GM03348 (cell line): ENCODE data around the gene AP3B1.
A peak's percentile ranks its signal among the peaks of the same experiment; 100 is the strongest.

Experiments
- DNase-seq: peaks from one replicate; pipeline ENCODE4 v3.0.0; 2012; ENCODE audit warnings: low spot score

The AP3B1 gene, protein sequence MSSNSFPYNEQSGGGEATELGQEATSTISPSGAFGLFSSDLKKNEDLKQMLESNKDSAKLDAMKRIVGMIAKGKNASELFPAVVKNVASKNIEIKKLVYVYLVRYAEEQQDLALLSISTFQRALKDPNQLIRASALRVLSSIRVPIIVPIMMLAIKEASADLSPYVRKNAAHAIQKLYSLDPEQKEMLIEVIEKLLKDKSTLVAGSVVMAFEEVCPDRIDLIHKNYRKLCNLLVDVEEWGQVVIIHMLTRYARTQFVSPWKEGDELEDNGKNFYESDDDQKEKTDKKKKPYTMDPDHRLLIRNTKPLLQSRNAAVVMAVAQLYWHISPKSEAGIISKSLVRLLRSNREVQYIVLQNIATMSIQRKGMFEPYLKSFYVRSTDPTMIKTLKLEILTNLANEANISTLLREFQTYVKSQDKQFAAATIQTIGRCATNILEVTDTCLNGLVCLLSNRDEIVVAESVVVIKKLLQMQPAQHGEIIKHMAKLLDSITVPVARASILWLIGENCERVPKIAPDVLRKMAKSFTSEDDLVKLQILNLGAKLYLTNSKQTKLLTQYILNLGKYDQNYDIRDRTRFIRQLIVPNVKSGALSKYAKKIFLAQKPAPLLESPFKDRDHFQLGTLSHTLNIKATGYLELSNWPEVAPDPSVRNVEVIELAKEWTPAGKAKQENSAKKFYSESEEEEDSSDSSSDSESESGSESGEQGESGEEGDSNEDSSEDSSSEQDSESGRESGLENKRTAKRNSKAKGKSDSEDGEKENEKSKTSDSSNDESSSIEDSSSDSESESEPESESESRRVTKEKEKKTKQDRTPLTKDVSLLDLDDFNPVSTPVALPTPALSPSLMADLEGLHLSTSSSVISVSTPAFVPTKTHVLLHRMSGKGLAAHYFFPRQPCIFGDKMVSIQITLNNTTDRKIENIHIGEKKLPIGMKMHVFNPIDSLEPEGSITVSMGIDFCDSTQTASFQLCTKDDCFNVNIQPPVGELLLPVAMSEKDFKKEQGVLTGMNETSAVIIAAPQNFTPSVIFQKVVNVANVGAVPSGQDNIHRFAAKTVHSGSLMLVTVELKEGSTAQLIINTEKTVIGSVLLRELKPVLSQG

DNA sequence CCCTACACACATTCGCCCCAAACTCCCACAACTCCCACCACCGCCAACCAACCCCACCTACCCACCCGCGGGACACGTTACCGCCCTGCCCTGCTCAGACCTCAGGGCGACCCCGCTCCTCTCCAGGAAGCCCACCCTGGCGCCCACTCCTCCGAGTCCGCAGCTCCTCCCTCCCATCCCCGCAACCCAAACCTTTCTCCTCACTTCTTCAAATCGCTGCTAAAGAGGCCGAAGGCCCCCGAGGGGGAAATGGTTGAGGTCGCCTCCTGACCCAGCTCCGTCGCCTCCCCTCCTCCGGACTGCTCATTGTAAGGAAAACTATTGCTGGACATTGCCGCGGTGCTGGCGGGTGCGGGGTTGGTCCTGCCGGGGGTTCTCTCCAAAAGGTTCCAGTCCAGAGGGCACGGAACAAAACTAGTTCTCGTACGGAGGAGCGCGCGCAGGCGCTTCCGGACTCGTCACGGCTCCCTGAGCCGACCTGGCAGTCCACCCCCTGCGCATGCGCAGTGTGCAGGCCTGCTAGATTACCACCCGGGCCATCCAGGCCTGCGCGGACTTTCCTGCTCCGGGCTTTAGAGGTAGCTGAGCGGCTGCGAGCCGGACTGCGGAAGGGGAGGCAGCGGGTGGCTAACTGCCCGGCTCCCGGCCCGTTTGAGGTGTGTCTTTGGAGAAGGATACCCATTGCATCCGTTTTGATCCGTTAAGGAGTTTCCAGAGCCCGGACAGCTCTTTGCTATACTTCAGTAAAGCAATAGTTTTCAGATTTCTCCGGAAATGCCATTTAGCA is at the start of gene AP3B1:
Gene AP3B1 (minus strand): TSS at position 451 of the 787 bp plus-strand sequence. CDS start 119 bp downstream, at position 332.
- peak; percentile 99 for DNase-seq

DNA sequence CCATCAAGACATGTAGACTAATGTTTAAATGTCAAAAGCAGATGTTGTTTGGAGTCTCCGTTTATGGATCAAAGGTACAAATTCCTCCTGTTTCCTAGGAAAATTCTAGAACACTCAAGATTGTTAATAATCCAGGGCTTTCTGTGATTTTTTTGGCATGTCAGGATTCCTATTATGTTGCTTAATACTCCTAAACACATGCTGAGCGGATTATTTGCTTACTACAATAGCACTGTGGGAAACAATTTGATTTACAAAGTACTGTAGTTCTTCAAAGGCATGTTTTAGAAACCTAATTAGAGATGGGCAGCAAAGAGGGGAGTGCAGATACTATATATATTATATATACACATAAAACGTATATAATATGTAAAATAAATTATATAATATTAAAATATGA is 46.9 kb upstream of the AP3B1 start:
- DNase-seq = no peak

DNA sequence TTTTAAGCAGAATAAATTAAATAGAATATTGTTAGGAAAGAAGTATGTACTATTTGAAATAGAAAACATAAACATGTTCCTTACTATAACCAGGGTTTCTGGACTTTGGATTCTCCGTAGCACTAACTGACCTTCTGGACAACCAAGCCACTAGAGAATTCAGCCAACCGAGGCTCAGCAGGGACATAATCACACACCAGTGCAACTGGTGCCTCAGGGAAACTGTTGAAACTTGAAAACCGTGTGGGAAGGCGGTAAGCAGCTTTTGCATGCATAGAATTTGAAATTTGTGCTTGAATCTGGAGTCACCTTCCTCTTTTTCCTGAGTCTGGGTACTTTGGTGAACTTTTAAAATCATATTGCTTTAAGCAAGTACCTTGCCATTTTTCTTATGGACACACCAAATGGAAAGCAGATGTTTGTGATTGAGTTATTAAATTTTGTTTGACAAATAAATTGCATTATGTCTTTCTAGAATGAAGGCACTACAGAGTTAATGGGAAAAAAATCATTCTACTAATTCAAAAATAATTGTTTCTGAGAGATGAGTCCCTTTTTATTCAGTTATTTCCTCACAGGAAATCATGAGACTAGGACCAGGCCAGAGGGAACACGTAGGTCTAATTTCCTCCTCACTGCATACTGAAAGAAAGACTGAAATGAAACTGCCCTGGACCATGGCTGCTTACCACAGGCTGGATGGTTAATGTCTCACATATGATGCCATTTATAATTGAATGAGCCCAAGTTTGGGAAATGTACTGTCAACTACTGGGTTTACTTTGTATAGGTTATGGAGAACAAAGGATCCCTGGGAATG is 45.3 kb upstream of the AP3B1 start:
- DNase-seq = no peak

DNA sequence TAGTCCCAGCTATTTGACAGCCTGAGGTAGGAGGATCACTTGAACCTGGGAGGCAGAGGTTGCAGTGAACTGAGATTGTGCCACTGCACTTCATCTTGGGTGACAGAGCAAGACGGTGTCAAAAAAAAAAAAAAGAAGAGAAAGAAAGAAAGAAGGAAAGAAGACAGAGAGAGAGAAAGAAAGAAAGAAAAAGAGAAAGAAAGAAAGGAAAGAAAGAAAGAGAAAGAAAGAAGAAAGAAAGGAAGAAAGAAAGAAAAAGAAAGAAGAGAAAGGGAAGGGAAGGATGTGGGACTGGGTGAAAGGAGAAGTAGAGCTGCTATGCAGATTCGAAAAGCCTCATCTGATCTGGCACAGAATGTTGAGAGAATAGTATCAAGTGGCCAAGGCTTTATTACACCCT is 42.2 kb upstream of the AP3B1 start:
- DNase-seq = no peak

DNA sequence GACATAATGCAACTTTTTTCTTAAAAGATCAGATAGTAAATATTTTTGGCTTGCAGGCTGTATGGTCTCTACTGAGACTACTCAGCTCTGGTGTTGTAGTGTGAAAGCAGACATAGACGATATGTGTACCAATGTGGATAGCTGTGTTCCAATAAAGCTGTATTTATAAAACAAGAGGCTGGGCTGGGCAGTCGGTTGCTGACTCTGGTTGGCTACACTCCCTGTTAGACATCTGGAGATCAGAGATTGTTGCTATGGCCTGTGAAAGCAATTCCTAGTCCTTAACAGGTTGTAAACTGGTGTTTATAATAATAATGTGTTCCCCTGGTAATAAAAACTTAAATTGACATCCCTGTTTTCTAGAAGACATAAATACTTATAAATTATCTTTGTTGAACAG is 41.5 kb upstream of the AP3B1 start:
- DNase-seq = no peak

DNA sequence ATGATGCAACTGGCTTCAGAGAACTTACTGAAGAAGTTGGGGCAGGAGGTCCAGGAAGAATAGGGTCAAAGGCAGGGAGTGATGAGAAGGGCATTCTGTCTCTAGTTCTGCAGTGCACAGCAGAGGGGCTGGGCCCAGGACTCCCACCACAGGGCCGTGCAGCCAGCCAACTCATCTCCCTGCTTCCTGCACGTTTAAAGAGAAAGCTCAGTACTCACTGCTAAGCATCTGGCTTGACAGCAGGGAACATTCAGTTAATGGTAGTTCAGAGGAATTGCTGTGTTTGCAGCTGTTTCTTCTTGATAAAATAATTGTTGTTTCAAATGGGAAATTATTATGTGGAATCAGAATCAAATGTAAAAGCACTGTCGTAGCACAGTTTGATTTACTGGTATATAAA is 40.3 kb upstream of the AP3B1 start:
- no peak for DNase-seq

DNA sequence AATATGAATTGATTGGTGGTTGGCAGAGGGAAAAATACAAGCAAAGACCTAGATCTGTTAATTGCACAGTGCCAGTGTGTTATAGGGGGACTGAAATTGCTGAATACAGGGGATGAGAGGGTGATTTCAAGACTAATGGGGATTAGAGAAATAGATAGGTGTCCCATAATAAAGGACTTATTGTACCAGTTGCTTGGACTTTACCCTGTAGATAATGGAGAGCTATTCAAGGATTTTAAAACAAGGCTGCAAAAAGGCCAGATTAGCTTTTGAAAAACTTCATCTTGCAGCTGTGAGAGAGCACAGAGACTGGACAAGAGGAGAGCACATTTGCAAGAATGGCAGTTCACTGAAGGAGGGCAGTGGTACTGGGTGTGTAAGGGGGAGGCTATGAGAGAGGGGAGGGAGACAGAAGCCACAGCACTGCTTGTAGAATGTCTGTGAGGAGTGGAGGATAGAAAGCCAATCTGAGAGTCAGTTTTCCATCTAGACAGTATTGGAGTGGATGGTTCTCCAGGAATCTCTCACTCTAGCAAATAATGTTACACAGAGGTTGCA is 37.1 kb upstream of the AP3B1 start:
- no peak for DNase-seq

DNA sequence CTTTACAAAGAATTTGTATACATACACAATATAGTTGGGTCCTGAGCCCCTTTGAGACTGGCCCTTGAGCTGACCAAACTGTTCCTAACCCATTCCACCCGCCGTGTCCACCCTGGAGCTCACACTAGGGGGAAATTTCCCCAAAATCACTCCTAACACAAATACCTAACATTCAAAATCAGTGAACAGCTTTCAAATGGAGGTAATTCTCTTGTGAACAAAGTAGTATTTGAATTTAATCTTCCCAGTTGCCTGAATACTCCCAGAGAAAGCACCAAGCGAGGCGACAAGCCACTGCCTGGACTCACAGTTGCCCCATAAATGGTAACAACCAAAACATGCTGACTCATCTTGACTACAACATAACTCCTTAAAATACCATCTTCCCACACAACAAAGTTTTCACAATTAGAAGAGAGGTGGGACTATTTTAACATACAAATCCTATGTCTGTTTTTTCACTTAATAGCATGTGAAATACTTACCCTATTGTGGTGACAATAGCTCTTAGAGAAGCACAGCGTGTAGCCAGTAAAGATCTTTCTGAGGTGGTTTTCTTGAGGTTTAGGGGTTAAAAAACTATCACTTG is 34.2 kb upstream of the AP3B1 start:
- DNase-seq = peak; percentile 21

DNA sequence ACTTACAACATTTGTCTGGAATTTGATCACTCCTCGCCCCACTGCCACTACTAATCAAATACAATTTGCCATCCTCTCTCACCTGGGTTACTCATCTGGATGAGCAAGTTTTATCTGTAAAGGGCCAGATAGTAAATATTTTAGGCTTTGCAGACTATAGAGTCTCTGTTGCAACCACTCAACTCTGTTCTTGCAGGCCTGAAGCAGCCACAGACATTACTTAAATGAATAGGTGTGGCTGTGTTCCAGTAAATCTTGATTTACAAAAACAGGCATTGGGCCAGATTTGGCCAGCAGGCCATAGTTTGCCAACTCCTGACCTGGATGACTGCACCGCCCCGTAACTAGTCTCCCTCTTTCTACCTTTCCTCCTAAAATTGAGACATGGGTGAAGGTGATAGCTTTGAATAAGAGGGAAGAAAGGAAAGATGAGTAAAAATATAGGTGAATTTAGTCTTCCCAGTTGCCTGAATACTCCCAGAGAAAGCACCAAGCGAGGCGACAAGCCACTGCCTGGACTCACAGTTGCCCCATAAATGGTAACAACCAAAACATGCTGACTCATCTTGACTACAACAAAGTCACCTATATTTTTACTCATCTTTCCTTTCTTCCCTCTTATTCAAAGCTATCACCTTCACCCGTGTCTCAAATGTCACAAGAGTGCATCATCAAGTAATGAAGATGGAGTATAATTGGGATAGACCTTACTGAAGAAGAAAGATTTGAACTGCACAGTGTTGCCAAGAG is 33.4 kb upstream of the AP3B1 start:
- no peak for DNase-seq

DNA sequence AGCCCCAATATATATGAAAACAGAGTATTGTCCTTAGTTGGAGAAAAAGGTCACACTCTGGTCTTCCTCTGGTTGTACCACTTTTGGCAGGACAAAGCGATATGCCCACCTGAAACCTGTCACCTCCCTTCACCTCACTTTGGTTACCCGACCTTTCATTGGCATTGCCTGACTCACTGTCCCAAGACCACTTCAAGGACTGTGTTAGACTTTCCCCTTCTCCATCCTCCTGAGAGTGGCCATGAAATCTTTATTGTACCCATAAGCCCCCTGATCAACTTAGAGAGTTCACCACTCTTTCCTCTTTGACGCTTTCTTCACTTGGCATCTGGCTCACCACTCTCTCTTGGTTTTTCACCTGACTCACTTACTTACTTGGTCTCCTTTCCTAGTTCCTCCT is 32.4 kb upstream of the AP3B1 start:
- DNase-seq = no peak

DNA sequence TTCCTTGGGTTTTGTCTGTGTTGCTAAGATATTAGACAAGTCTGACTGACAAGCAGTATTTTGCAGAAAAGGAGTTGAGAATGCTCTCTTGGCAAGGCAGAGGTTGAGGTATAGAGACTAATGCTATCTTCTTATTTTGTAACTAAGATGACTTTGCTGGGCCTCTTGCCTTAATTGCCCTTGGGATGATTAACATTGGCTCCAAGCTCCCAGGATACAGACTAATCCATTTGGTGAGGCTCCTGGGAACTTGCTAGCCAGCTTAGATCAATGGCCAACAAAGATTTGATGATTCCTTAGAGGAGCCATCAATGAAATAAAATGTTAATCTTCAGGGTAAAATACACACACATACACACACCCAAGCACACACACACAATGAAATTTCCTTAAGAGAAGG is 28.7 kb upstream of the AP3B1 start:
- no peak for DNase-seq

DNA sequence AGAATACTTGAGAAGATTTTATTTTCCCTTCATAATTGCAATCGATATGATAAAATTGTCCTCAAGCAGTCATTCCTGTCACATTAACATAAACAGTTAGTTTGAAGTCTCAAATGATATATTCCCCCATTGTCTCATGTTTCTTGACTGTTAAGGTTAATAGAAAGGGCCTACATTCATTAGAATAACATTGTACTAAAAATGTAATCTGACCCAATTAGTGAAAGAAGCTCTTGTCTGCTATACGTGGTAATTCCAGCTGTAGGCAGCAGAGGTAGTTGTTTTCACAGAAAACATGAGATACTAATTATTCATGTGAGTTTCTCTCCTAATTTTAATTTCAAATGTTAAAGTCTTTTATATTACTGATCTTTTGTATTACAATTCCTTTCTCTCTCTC is 25.9 kb upstream of the AP3B1 start:
- peak; percentile 46 for DNase-seq

DNA sequence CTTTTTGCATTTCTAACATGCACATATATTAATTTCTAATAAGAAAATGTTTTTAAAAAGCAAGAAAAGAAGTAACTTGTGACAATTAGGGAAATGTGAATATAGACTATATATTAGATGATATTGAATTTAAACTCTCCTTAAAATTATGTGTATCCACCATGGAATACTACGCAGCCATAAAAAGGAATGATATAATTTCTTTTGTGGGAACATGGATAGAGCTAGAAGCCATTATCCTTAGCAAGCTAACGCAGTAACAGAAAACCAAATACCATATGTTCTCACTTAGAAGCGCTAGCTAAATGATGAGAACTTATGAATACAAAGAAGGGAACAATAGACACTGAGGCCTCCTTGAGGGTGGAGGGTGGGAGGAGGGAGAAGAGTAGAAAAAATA is 23.8 kb upstream of the AP3B1 start:
- no peak for DNase-seq

DNA sequence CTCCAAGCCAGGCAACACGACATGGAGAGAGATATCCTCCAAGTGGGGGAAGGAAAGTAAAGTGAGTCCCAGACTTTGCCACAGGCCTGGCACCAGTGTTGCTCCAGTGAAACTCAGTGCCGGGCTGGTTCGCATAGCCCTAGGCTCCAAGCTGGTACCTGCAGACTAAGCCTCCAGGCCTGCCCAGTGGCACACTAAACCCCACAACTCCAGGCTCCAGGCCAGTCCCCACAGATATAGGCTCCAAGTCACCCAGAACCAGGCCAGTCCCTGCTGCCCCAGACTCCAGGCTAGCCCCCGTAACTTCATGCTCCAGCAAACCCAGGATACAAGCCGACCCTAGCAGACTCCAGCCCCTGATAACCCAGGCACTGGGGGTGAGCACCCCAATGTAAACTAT is 23.0 kb upstream of the AP3B1 start:
- DNase-seq = no peak

DNA sequence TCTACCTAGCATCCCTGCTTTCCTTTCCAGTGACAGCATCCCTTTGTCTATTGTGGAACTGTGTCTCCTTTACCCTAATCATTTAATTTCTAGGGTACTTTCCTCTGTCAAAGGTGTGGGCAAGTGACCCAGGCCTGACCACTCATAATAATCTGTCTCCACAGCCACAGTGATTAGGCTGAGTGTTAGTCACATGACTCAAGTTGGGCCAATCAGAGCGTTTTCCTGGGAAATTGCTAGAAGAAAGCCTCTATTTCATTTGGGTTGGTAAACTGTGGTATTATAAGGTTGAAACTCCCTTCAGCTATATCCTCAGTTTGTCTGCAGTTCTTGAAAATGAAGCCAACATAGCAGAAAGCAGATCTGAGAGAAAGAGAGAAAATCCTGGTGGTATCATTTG is 14.2 kb upstream of the AP3B1 start:
- DNase-seq = no peak

DNA sequence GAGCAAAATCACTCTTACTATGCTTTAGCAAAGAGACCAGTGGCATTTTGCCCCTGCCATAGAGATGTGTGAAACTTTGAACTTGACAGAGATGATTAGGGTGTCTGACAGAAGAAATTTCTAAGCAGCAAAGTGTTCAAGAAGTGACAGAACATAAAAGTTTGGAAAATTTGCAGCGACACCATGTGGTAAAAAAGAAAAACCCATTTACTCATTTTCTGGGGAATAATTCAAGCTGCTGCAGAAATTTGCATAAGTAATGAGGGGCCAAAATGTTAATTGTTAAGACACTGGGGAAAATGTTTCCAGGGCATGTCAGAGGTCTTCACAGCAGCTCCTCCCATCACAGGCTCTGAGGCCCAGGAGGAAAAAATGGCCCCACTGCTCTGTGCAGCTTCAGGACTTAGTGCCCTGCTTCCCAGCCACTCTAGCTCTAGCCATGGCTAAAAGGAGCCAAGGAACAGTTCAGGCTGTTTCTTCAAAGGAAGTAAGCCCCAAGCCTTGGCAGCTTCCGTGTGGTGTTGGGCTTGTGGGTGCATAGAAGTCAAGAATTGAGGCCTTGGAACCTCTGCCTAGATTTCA is 6.1 kb upstream of the AP3B1 start:
- peak; percentile 13 for DNase-seq

DNA sequence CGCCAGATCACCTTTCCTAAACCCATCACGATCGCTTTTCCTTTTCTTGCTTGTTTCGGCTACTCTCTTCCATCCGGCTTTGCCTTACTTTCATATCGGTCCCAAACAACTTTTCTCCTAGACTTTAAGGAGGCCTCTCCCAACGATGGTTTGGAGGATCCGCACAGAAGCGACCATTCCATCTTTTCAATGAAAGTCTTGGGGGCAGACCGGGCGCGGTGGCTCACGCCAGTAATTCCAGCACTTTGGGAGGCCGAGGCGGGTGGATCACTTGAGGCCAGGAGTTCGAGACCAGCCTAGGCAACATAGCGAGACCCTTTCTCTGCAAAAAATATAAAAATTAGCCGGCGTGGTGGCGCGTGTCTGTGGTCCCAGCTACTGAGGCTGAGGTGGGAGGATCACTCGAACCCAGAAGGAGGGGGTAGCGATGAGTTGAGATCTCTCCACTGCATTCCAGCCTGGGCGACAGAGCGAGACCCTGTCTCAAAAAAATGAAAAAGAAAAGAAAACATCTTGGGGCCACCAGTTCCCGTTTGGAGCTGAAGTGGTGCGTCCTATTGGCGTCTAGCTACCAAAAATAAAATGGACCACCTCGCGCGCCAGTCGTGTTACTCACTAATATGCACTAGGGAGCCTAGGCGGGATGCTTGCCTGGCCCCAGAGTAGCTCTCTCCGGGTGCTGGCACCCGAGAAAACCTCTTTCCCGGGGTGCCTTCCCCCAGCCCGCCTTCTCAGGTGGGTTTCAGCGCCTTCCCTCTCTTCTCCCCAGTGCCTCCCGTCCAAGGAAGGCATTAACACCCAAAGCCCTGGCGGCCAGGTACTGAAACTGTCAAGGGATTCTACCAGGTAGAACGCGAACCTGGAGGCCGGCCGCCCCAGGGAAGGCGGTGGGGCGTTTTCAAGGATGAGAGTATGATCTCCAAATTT is 800 bp upstream of the AP3B1 start:
- DNase-seq = peak; percentile 39

DNA sequence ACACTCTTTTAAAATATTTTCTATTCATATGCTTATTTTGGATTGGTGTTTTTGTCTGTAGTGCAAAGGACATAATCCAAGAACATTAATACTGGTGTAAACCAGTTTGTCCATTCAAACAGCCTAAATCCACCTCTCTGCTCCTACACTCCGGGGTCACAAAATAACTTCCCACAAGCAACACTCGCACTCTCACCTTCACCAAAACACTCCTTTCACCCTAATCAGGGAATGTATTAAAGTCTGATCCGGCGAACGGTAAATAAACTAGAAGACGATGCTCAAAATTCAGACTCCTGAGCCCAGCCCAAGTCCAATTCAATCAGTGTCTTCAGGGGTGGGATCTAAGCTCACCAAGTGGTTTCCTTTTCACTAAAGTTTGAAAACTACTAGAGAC is 649 bp downstream of the AP3B1 start:
- peak; percentile 5 for DNase-seq
